Measurements from ENCODE around the gene ALCAM.

ALCAM gene

DNA sequence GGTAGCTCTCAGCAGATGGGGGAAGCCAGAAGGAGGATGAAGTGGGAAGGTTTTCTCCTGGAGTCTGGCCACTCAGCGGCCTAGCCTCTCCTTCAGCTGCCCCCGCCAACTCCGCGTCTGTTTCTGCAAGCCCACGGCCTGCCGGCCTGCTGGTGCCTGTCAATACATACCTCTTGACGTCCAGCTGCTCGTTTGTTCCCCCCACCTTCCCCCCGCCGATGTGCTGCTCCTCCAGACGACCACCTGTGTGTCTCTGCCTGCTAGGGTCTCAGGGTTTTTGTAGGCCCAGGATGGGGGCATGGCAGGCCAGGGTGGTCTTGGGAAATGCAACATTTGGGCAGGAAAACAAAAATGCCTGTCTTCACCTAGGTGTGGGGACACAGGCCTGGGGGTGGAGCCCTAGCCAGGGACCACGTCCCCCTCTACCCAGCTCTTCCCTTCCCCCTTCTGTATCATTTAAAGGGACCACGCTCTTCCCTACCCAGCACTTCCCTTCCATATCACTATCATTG, 137.8 kb downstream of the ALCAM start:
- no peak for DNase-seq (ENCODE audit: insufficient read length)
- TF ChIP-seq POLR2A (IDR thresholded peaks at IDR 0.05; ENCODE audit: low read depth, low read length) = no peak
- no peak for TF ChIP-seq TAF1 (IDR thresholded peaks at IDR 0.05; ENCODE audit: borderline replicate concordance, low read depth, low read length)
- no peak for FAIRE-seq

GRCh38 chr3:105505170-105505569, 138.5 kb downstream of the ALCAM start:
- DNase-seq (ENCODE audit: insufficient read length) (no peak), FAIRE-seq (no peak)
- no peak for TF ChIP-seq POLR2AphosphoS5 (IDR thresholded peaks at IDR 0.05; ENCODE audit: low read depth, low read length)
- TF ChIP-seq POLR2A (IDR thresholded peaks at IDR 0.05; ENCODE audit: low read depth, low read length) = no peak
- TF ChIP-seq TAF1 (IDR thresholded peaks at IDR 0.05; ENCODE audit: borderline replicate concordance, low read depth, low read length) = no peak

- no peak for TF ChIP-seq POLR2A (IDR thresholded peaks at IDR 0.05; ENCODE audit: low read depth, low read length)
- TF ChIP-seq POLR2AphosphoS5 (IDR thresholded peaks at IDR 0.05; ENCODE audit: low read depth, low read length) = no peak
- no peak for TF ChIP-seq TAF1 (IDR thresholded peaks at IDR 0.05; ENCODE audit: borderline replicate concordance, low read depth, low read length)
- DNase-seq (ENCODE audit: insufficient read length) = no peak
- FAIRE-seq = no peak
Observed at GRCh38 chr3:105511031-105511430, 144.3 kb downstream of the ALCAM start.

DNA sequence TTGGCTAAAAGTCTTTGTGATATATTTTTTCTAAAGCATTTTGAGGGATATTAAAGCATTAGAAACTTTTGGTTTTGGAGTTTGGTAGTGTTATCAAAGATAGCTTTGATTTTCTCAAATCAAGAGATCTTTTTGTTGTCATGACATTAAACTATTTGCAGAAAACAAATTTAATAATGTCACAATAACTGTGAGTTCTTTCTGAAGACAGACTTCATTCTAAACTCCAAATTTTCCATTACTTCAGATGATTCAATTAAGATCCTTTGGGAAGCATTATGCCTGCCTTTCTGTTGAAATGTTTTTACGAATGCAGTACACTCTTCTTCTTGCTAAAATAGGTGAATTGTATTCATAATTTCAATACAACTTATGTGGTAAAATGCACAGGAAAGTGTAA, 145.4 kb downstream of the ALCAM start:
- TF ChIP-seq POLR2A (IDR thresholded peaks at IDR 0.05; ENCODE audit: low read depth, low read length) (no peak), TAF1 (IDR thresholded peaks at IDR 0.05; ENCODE audit: borderline replicate concordance, low read depth, low read length) (no peak), POLR2AphosphoS5 (IDR thresholded peaks at IDR 0.05; ENCODE audit: low read depth, low read length) (no peak)
- DNase-seq (ENCODE audit: insufficient read length) (no peak), FAIRE-seq (no peak)

GRCh38 chr3:105513042-105513441, 146.3 kb downstream of the ALCAM start:
- TF ChIP-seq TAF1 (IDR thresholded peaks at IDR 0.05; ENCODE audit: borderline replicate concordance, low read depth, low read length) = no peak
- no peak for TF ChIP-seq POLR2A (IDR thresholded peaks at IDR 0.05; ENCODE audit: low read depth, low read length)
- TF ChIP-seq POLR2AphosphoS5 (IDR thresholded peaks at IDR 0.05; ENCODE audit: low read depth, low read length) = no peak
- no peak for DNase-seq (ENCODE audit: insufficient read length)
- FAIRE-seq = no peak

DNA sequence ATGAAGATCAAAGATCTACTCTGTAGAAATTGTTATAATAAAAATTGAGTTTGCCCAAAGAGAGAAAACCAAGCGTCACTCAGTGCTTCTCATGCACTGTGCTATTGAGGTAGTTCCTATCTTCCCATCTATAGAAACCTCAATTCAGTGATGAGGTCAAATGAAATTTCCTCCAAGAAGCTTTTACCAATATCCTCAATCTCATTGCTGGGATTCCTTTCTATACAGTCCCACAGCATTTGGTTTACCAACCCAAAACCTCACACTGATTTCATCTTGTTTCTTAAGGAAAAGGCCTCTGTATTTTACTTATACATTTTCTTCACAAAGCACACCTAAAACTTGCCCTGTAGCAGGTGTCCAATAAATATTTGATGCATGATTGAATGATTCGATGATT, 147.2 kb downstream of the ALCAM start:
- FAIRE-seq = no peak
- no peak for DNase-seq (ENCODE audit: insufficient read length)
- no peak for TF ChIP-seq POLR2AphosphoS5 (IDR thresholded peaks at IDR 0.05; ENCODE audit: low read depth, low read length)
- no peak for TF ChIP-seq POLR2A (IDR thresholded peaks at IDR 0.05; ENCODE audit: low read depth, low read length)
- no peak for TF ChIP-seq TAF1 (IDR thresholded peaks at IDR 0.05; ENCODE audit: borderline replicate concordance, low read depth, low read length)

DNA sequence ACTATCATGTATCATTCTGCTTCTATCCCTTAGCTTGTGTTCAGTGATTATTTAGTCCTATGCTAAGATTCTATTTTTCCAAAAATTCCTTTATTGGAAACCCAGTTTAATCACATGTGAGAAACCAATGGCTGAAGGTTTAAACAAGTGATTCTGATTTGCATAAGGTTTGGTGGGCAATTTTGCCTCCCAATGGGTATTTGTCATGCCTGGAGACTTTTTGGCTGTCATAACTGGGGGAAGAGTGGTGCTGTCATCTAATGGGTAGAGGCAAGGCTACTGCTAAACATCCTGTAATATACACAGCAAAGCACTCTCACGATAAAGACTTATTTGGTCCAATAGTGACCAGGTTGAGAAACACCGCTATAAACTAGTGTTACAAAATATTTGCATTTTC, 148.7 kb downstream of the ALCAM start:
- TF ChIP-seq TAF1 (IDR thresholded peaks at IDR 0.05; ENCODE audit: borderline replicate concordance, low read depth, low read length) (no peak), POLR2AphosphoS5 (IDR thresholded peaks at IDR 0.05; ENCODE audit: low read depth, low read length) (no peak), POLR2A (IDR thresholded peaks at IDR 0.05; ENCODE audit: low read depth, low read length) (no peak)
- no peak for DNase-seq (ENCODE audit: insufficient read length)
- FAIRE-seq = peak; percentile 27

- no peak for DNase-seq (ENCODE audit: insufficient read length)
- FAIRE-seq = no peak
- TF ChIP-seq POLR2AphosphoS5 (IDR thresholded peaks at IDR 0.05; ENCODE audit: low read depth, low read length) = no peak
Observed at GRCh38 chr3:105516972-105517371, 150.3 kb downstream of the ALCAM start.

DNA sequence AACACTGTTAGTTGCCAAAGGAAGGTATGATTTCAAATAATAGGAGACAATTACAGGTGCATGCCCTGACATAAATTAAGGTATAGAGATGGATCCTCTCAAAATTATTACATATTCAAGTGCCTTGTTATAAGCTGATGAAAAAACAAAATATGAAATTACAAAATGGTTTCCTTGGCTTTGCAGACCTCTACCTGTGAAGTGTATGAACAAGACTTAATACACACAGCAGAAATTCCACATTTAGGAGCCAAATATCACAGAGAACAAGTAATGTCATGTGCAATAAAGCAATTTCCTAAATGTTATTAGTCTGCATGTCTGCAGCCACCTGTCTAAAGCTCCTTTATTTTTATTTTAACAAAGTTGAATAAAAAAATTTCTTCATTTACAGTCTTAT, 151.5 kb downstream of the ALCAM start:
- DNase-seq (ENCODE audit: insufficient read length) (no peak), FAIRE-seq (peak; percentile 44)
- TF ChIP-seq POLR2AphosphoS5 (IDR thresholded peaks at IDR 0.05; ENCODE audit: low read depth, low read length) (no peak), POLR2A (IDR thresholded peaks at IDR 0.05; ENCODE audit: low read depth, low read length) (no peak), TAF1 (IDR thresholded peaks at IDR 0.05; ENCODE audit: borderline replicate concordance, low read depth, low read length) (no peak)

DNA sequence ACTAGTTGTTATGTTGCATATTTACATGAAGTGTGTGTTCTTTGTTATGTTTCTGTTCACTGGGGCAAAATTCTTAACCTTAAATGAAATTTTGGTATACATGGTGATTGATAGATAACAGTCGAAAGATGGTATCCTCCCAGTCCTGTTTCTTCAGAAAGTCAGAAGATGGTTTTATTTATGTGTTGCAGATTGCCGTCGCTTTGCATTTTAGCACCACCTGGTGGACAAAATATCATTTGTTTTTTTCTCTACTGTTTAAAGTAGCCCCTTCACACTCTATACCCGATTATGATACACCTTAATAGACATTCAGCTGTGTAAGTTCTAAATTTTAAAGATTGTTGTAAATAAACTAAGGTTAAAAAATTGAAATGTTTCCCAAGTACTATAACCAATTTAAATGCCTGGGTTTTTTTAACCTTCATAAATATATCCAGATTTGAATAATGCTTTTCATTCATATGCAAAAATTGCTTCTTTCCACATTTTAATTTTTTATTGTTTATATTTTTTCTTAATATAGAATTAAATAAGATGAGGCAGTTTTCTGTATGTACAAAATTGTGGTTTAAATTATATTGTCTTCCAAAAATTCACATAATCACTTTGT, 152.2 kb downstream of the ALCAM start:
- FAIRE-seq (peak; percentile 85), DNase-seq (ENCODE audit: insufficient read length) (no peak)
- TF ChIP-seq TAF1 (IDR thresholded peaks at IDR 0.05; ENCODE audit: borderline replicate concordance, low read depth, low read length) = no peak
- TF ChIP-seq POLR2AphosphoS5 (IDR thresholded peaks at IDR 0.05; ENCODE audit: low read depth, low read length) = no peak
- no peak for TF ChIP-seq POLR2A (IDR thresholded peaks at IDR 0.05; ENCODE audit: low read depth, low read length)

DNA sequence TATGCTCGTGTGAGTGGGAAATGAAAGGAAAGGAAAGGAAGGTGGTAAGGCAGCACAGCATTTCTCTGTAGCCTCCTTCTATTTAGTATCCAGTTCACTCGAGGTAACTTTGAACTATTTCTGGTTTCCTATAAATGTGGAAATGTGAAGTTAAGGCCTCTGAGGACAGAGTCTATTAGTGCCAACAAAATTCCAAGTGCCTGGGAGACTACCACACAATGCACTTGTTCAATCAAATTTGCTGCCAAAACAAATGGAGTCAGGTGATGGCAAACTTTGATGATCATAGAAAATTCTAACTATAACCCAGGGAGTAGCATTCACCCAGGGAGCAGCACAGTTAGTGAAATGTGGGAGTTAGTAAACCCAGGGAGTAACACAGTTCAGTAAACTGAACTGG, 155.1 kb downstream of the ALCAM start:
- TF ChIP-seq POLR2A (IDR thresholded peaks at IDR 0.05; ENCODE audit: low read depth, low read length) = no peak
- no peak for TF ChIP-seq TAF1 (IDR thresholded peaks at IDR 0.05; ENCODE audit: borderline replicate concordance, low read depth, low read length)
- TF ChIP-seq POLR2AphosphoS5 (IDR thresholded peaks at IDR 0.05; ENCODE audit: low read depth, low read length) = no peak
- DNase-seq (ENCODE audit: insufficient read length) (no peak), FAIRE-seq (no peak)

GRCh38 chr3:105523501-105523900, 156.8 kb downstream of the ALCAM start:
- DNase-seq (ENCODE audit: insufficient read length) (no peak), FAIRE-seq (peak; percentile 46)
- TF ChIP-seq POLR2A (IDR thresholded peaks at IDR 0.05; ENCODE audit: low read depth, low read length) (no peak), TAF1 (IDR thresholded peaks at IDR 0.05; ENCODE audit: borderline replicate concordance, low read depth, low read length) (no peak), POLR2AphosphoS5 (IDR thresholded peaks at IDR 0.05; ENCODE audit: low read depth, low read length) (no peak)

Data from GM12892 (cell line).